Measurements from ENCODE around the gene B4GALT5.

The B4GALT5 gene

GRCh38 chr20:49602345-49603208 lies 111.1 kb downstream of the B4GALT5 start:
- TF ChIP-seq CTCF (IDR thresholded peaks at IDR 0.05): no peak
- no peak overlapping the region for H2AFZ ChIP-seq
- no peaks in the 10 kb centered on the region for H3K79me2 ChIP-seq
- H3K4me3 ChIP-seq (ENCODE audit: low read depth, low read length): no peak overlapping the region
- H3K9me3 ChIP-seq (ENCODE audit: control insufficient read depth, low read length): no peaks in the 10 kb centered on the region
- no peaks in the 10 kb centered on the region for H3K36me3 ChIP-seq (ENCODE audit: control insufficient read depth, insufficient read depth, low read length)
- no peak overlapping the region for H3K9ac ChIP-seq
- H3K27ac ChIP-seq: no peak overlapping the region
- no peak overlapping the region for H3K4me2 ChIP-seq (ENCODE audit: low read length)
- H3K4me1 ChIP-seq: no peaks in the 10 kb centered on the region
- H3K27me3 ChIP-seq (ENCODE audit: control insufficient read depth, insufficient read depth, low read length): no peaks in the 10 kb centered on the region

GRCh38 chr20:49601153-49601924 lies 112.3 kb downstream of the B4GALT5 start:
- no peak for TF ChIP-seq CTCF (IDR thresholded peaks at IDR 0.05)
- no peaks in the 10 kb centered on the region for H3K9me3 ChIP-seq (ENCODE audit: control insufficient read depth, low read length)
- no peaks in the 10 kb centered on the region for H3K4me1 ChIP-seq
- no peak overlapping the region for H3K4me3 ChIP-seq (ENCODE audit: low read depth, low read length)
- H3K9ac ChIP-seq: no peak overlapping the region
- no peak overlapping the region for H2AFZ ChIP-seq
- no peaks in the 10 kb centered on the region for H3K27me3 ChIP-seq (ENCODE audit: control insufficient read depth, insufficient read depth, low read length)
- H3K4me2 ChIP-seq (ENCODE audit: low read length): no peak overlapping the region
- no peaks in the 10 kb centered on the region for H3K79me2 ChIP-seq
- no peaks in the 10 kb centered on the region for H3K36me3 ChIP-seq (ENCODE audit: control insufficient read depth, insufficient read depth, low read length)
- no peak overlapping the region for H3K27ac ChIP-seq

GRCh38 chr20:49599746-49600113 lies 113.9 kb downstream of the B4GALT5 start:
- no peaks in the 10 kb centered on the region for H3K79me2 ChIP-seq
- TF ChIP-seq CTCF (IDR thresholded peaks at IDR 0.05): no peak
- no peak overlapping the region for H2AFZ ChIP-seq
- H3K4me1 ChIP-seq: no peaks in the 10 kb centered on the region
- no peak overlapping the region for H3K4me2 ChIP-seq (ENCODE audit: low read length)
- H3K27ac ChIP-seq: no peak overlapping the region
- H3K27me3 ChIP-seq (ENCODE audit: control insufficient read depth, insufficient read depth, low read length): no peaks in the 10 kb centered on the region
- H3K9ac ChIP-seq: no peak overlapping the region
- H3K36me3 ChIP-seq (ENCODE audit: control insufficient read depth, insufficient read depth, low read length): no peaks in the 10 kb centered on the region
- no peak overlapping the region for H3K4me3 ChIP-seq (ENCODE audit: low read depth, low read length)
- H3K9me3 ChIP-seq (ENCODE audit: control insufficient read depth, low read length): no peaks in the 10 kb centered on the region

GRCh38 chr20:49597825-49598395 lies 115.8 kb downstream of the B4GALT5 start:
- Histone ChIP-seq H2AFZ (no peak overlapping the region), H3K27ac (no peak overlapping the region), H3K27me3 (ENCODE audit: control insufficient read depth, insufficient read depth, low read length) (no peaks in the 10 kb centered on the region), H3K9me3 (ENCODE audit: control insufficient read depth, low read length) (no peaks in the 10 kb centered on the region), H3K36me3 (ENCODE audit: control insufficient read depth, insufficient read depth, low read length) (no peaks in the 10 kb centered on the region), H3K9ac (no peak overlapping the region), H3K79me2 (no peaks in the 10 kb centered on the region), H3K4me1 (no peaks in the 10 kb centered on the region), H3K4me3 (ENCODE audit: low read depth, low read length) (no peak overlapping the region), H3K4me2 (ENCODE audit: low read length) (no peak overlapping the region)
- TF ChIP-seq CTCF (IDR thresholded peaks at IDR 0.05): no peak
